GM12878 (cell line): ENCODE data around the gene BCAT1. TPM values are rescaled to one million over a fixed set of nuclear protein-coding genes. Genes with fewer than 3 reads are reported as not detected.

Source experiments
- ATAC-seq: fragments of 200-7000 bp; cut with Tn5 transposase; 3 replicates; pipeline ENCODE4 v1.9.1; 2020; ENCODE audit warnings: mild to moderate bottlenecking, moderate library complexity
- BruUV-seq: library from RNA; stranded (reverse); fragments of 400-500 nt; replicated peaks from 2 replicates; lab custom pipeline; 2021; lab: Mats Ljungman, UMichigan
- CTCF ChIA-PET: fragments of 300-600 bp; sonication (Branson Sonifier 250); formaldehyde crosslinking; extraction: SDS; loops from one replicate; lab custom pipeline; 2021; ENCODE audit warnings: inconsistent platforms; lab: Yijun Ruan, JAX
- POLR2A ChIA-PET: fragments of 350-600 bp; formaldehyde crosslinking; extraction: SDS; loops from one replicate; lab custom pipeline; 2021; ENCODE audit warnings: inconsistent platforms; lab: Charles Lee
- RAD21 ChIA-PET: fragments of 300-600 bp; sonication (Branson Sonifier 250); formaldehyde crosslinking; loops from one replicate; lab custom pipeline; 2023; ENCODE audit warnings: antibody characterized with exemption; ENCODE audit not compliant: unreplicated experiment; lab: Charles Lee
- SMC1A ChIA-PET: fragments of 300-600 bp; sonication (Branson Sonifier 250); formaldehyde crosslinking; loops from one replicate; lab custom pipeline; 2023; ENCODE audit not compliant: unreplicated experiment, uncharacterized antibody; lab: Charles Lee
- DNase-seq: peaks from one replicate; pipeline ENCODE4 v3.0.0-alpha.2; 2011; ENCODE audit warnings: low read depth, low spot score
- FAIRE-seq: peaks from 3 replicates; lab custom pipeline; 2011; peaks lifted over from hg19 to GRCh38; lab: Jason Lieb, UNC
- H2AFZ ChIP-seq: 2 replicates; pipeline ENCODE4 v1.6.0; 2011; ENCODE audit warnings: low read depth, low read length, control low read depth; ENCODE audit not compliant: control insufficient read depth
- H3K27ac ChIP-seq: 2 replicates; pipeline ENCODE4 v1.5.1; 2011; ENCODE audit warnings: control low read depth; ENCODE audit not compliant: control insufficient read depth, insufficient read depth
- H3K27me3 ChIP-seq, 2 experiments: replicated peaks in 1 of 2; 2 replicates each; pipeline versions ENCODE4 v1.6.0 to v1.6.1; 2011; ENCODE audit warnings: low read length in 1 of 2; ENCODE audit not compliant: control insufficient read depth in 2 of 2, insufficient read depth in 2 of 2
- H3K36me3 ChIP-seq, 2 experiments: 2 replicates each; pipeline ENCODE4 v1.5.1; 2011; ENCODE audit warnings: low read length in 1 of 2; ENCODE audit not compliant: control insufficient read depth in 2 of 2, insufficient read depth in 2 of 2
- H3K4me1 ChIP-seq: 2 replicates; pipeline ENCODE4 v1.6.1; 2011; ENCODE audit warnings: mild to moderate bottlenecking, low read length, moderate library complexity, mixed read lengths; ENCODE audit not compliant: control insufficient read depth, insufficient read depth
- H3K4me2 ChIP-seq: 2 replicates; pipeline ENCODE4 v1.6.0; 2011; ENCODE audit warnings: control low read depth; ENCODE audit not compliant: control insufficient read depth, insufficient read depth
- H3K4me3 ChIP-seq: fragments of 200-600 bp; sonication (generic); 2 replicates; pipeline ENCODE4 v1.5.1; 2016
- H3K79me2 ChIP-seq: 2 replicates; pipeline ENCODE4 v1.6.0; 2011; ENCODE audit warnings: low read length; ENCODE audit not compliant: control insufficient read depth, insufficient read depth
- H3K9ac ChIP-seq: 2 replicates; pipeline ENCODE4 v1.8.0; 2011; ENCODE audit warnings: low read length, control low read depth, mixed read lengths; ENCODE audit not compliant: control insufficient read depth, insufficient read depth
- H3K9me3 ChIP-seq: replicated peaks from 3 replicates; pipeline ENCODE4 v1.5.1; 2011; ENCODE audit warnings: mild to moderate bottlenecking, low read length; ENCODE audit not compliant: control insufficient read depth, insufficient read depth
- H4K20me1 ChIP-seq: 2 replicates; pipeline ENCODE4 v1.6.0; 2011; ENCODE audit not compliant: control insufficient read depth, insufficient read depth
- GABPA ChIP-seq: IDR thresholded peaks from 2 replicates; pipeline ENCODE4 v1.6.1; 2014; ENCODE audit warnings: antibody characterized with exemption, low read depth, mild to moderate bottlenecking, inconsistent platforms
- MTA3 ChIP-seq: IDR thresholded peaks from 2 replicates; pipeline ENCODE4 v1.6.1; 2012; ENCODE audit warnings: low read length, inconsistent platforms, borderline replicate concordance
- RAD21 ChIP-seq: IDR thresholded peaks from 2 replicates; pipeline ENCODE4 v1.6.1; 2011; ENCODE audit warnings: mild to moderate bottlenecking, low read depth, low read length, moderate library complexity; ENCODE audit not compliant: insufficient read depth
- RB1 ChIP-seq: fragments of 450-650 bp; formaldehyde crosslinking; IDR thresholded peaks from 2 replicates; pipeline ENCODE4 v1.6.1; 2017; ENCODE audit warnings: mild to moderate bottlenecking, borderline replicate concordance
- RUNX3 ChIP-seq: IDR thresholded peaks from 2 replicates; pipeline ENCODE4 v1.6.1; 2012; ENCODE audit warnings: low read length, inconsistent platforms
- SMC3 ChIP-seq: IDR thresholded peaks from 2 replicates; pipeline ENCODE4 v1.6.1; 2011; ENCODE audit warnings: low read length, improper control_type of control experiment, borderline replicate concordance
- ZNF622 ChIP-seq: fragments of 450-650 bp; IDR thresholded peaks from 2 replicates; pipeline ENCODE4 v1.6.1; 2017; ENCODE audit warnings: mild to moderate bottlenecking, inconsistent platforms
- WGBS: methylation state at CpG from one replicate; pipeline ENCODE4 v1.1.6; 2016; ENCODE audit warnings: low lambda C conversion rate; ENCODE audit not compliant: insufficient replicate concordance, insufficient coverage; ENCODE audit errors: missing lambda C conversion rate; 5-methylcytosine and 5-hydroxymethylcytosine counted together
- in situ Hi-C: fragments of 300-500 bp; cut with MboI; formaldehyde crosslinking; loops from 9 replicates; pipeline ENCODE4 v1.14.3; 2018; ENCODE audit warnings: mixed read lengths
- intact Hi-C: fragments of 100-400 bp; cut with micrococcal nuclease; formaldehyde crosslinking; loops from one replicate; pipeline ENCODE4 v1.14.2; 2022; ENCODE audit not compliant: unreplicated experiment
- polyA plus RNA-seq, 11 experiments: library from polyadenylated mRNA; depleted of rRNA in 4 of 11; unstranded in 6 of 11; stranded (reverse) in 5 of 11; fragments of >200 nt; fragmentation: Nextera tagmentation in 4 of 11; fragmentation: Illumina TruSeq in 1 of 11; extraction: Ambion mirVana in 4 of 11; extraction: Trizol in 1 of 11; gene quantifications; 1 replicate in 1 of 11; 2 replicates in 10 of 11; pipeline versions ENCODE4 v1.2.1 to v1.2.3, GENCODE V29; 2011 to 2016; ENCODE audit warnings: inconsistent platforms in 2 of 11, missing spikeins in 2 of 11, low read depth in 1 of 11
- total RNA-seq, 4 experiments: library from RNA; depleted of rRNA in 3 of 4; stranded (reverse); fragments of >200 nt in 3 of 4; fragmentation: Illumina TruSeq in 1 of 4; extraction: Trizol in 1 of 4; gene quantifications; 2 replicates each; pipeline versions ENCODE4 v1.2.1 to v1.2.3, GENCODE V29; 2013 to 2021
- TF ChIP-seq, protein P1 (sequence below), 3 experiments: IDR thresholded peaks in 2 of 3; conservative IDR thresholded peaks in 1 of 3; 2 replicates each; pipeline ENCODE4 v1.5.1; 2011; ENCODE audit warnings: low read depth in 3 of 3, low read length in 3 of 3, mild to moderate bottlenecking in 3 of 3, control low read depth in 2 of 3, moderate library complexity in 2 of 3, inconsistent platforms in 1 of 3, mixed read lengths in 1 of 3; ENCODE audit not compliant: control insufficient read depth in 2 of 3, insufficient read depth in 1 of 3; ENCODE audit errors: extremely low read depth in 1 of 3
- TF ChIP-seq, protein P2 (sequence below): fragments of 450-650 bp; IDR thresholded peaks from 2 replicates; pipeline ENCODE4 v1.6.1; 2016; ENCODE audit warnings: mild to moderate bottlenecking

BCAT1 gene
- total and polyA plus RNA-seq, 10 of the 15 experiments (the other 5 are each of a cell fraction or from before 2014, with no cell fraction given): 26.2 to 187 (median 81.9) TPM

DNA sequence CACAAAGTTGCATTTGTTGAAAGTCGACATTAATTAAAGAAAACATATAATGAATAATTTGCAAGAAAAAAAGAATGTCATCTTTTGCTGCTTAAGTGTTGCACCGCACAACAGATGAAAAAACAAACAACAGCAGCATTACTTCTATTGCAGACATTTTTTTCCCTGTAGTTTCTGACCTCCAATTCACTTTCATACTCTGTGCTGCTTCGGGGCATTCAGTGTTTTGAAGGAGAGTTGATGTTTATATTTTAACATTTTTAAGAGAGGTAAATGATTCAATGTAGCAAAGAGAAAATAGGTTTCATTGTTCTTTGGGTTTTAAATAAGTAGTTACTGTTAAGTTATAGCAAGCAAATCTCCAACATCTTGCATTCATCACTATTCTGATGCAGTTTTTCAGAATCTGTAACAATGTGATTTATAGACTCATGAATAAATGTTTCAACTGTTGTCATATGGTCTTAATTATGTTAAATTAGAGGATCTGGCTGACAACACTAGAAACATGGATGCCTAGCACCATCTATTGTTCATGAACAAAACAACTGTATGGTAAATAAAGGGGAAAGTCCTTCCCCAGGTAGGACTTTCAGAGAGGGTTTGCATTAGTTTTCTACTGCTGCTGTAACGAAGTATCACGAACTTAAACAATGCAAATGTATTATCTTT lies 168.1 kb downstream of the BCAT1 start:
- Histone ChIP-seq H3K9ac (no peak overlapping the region), H3K79me2 (no peaks in the 10 kb centered on the region), H2AFZ (no peak overlapping the region), H4K20me1 (no peaks in the 10 kb centered on the region), H3K9me3 (no peaks in the 10 kb centered on the region), H3K27me3 (no peaks in the 10 kb centered on the region; a peak in 1 of 4 replicates), H3K4me2 (no peak overlapping the region), H3K4me1 (no peaks in the 10 kb centered on the region), H3K27ac (no peak overlapping the region), H3K36me3 (no peaks in the 10 kb centered on the region), H3K4me3 (no peak overlapping the region)
- in situ Hi-C loops (loop anchor here (10.0 kb wide), 1 partner anchor 1576 kb away; no protein-coding TSS in a partner anchor), intact Hi-C loops (loop anchor here (2.0 kb wide), 1 partner anchor 56 kb away; no protein-coding TSS in a partner anchor)
- BruUV-seq: no TSS peak
- CTCF ChIA-PET: interaction anchor here (0.8 to 1.5 kb wide), 3 partner anchors 54 to 772 kb away, joined by 3 to 5 read pairs (median 4); no protein-coding TSS in a partner anchor
- no peak for DNase-seq
- RAD21 ChIA-PET: no interaction called here
- SMC1A ChIA-PET: interaction anchor here (0.7 kb wide), 1 partner anchor 118 kb away, joined by 3 read pairs; no protein-coding TSS in a partner anchor
- peak; percentile 40; the same call in 1 of the 3 replicates for ATAC-seq
- WGBS: 25% methylated on average over 5 of the region's 5 CpGs
- POLR2A ChIA-PET: interaction anchor here (0.7 kb wide), 1 partner anchor 35 kb away, joined by 3 read pairs; no protein-coding TSS in a partner anchor
- peak; percentile 58; the same call in 1 of the 2 replicates for TF ChIP-seq RAD21
- TF ChIP-seq RUNX3: no peak
- TF ChIP-seq RB1: no peak
- no peak for TF ChIP-seq GABPA
- TF ChIP-seq, protein P1, sequence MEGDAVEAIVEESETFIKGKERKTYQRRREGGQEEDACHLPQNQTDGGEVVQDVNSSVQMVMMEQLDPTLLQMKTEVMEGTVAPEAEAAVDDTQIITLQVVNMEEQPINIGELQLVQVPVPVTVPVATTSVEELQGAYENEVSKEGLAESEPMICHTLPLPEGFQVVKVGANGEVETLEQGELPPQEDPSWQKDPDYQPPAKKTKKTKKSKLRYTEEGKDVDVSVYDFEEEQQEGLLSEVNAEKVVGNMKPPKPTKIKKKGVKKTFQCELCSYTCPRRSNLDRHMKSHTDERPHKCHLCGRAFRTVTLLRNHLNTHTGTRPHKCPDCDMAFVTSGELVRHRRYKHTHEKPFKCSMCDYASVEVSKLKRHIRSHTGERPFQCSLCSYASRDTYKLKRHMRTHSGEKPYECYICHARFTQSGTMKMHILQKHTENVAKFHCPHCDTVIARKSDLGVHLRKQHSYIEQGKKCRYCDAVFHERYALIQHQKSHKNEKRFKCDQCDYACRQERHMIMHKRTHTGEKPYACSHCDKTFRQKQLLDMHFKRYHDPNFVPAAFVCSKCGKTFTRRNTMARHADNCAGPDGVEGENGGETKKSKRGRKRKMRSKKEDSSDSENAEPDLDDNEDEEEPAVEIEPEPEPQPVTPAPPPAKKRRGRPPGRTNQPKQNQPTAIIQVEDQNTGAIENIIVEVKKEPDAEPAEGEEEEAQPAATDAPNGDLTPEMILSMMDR (IDR thresholded peaks at IDR 0.05 in 2 of 3, conservative IDR thresholded peaks at IDR 0.05 in 1 of 3; ENCODE audit: control insufficient read depth in 2 of 3, extremely low read depth in 1 of 3, insufficient read depth in 1 of 3, low read depth in 3 of 3, low read length in 3 of 3): peak in 2 of 3 experiments; percentile 17 to 36; a peak in 2 of 6 replicates
- TF ChIP-seq SMC3: peak; percentile 30; the same call in 1 of the 2 replicates
- no peak for TF ChIP-seq MTA3
- TF ChIP-seq, protein P2, sequence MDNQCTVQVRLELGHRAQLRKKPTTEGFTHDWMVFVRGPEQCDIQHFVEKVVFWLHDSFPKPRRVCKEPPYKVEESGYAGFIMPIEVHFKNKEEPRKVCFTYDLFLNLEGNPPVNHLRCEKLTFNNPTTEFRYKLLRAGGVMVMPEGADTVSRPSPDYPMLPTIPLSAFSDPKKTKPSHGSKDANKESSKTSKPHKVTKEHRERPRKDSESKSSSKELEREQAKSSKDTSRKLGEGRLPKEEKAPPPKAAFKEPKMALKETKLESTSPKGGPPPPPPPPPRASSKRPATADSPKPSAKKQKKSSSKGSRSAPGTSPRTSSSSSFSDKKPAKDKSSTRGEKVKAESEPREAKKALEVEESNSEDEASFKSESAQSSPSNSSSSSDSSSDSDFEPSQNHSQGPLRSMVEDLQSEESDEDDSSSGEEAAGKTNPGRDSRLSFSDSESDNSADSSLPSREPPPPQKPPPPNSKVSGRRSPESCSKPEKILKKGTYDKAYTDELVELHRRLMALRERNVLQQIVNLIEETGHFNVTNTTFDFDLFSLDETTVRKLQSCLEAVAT: no peak
- TF ChIP-seq ZNF622: no peak
- no peak for FAIRE-seq
